Putamen (tissue), 1 donor: ENCODE results near the gene EYA2.

Source experiments
- DNase-seq: peaks from one replicate; pipeline ENCODE4 v3.0.0-alpha.2; 2016; ENCODE audit warnings: low spot score

EYA2 gene

DNA sequence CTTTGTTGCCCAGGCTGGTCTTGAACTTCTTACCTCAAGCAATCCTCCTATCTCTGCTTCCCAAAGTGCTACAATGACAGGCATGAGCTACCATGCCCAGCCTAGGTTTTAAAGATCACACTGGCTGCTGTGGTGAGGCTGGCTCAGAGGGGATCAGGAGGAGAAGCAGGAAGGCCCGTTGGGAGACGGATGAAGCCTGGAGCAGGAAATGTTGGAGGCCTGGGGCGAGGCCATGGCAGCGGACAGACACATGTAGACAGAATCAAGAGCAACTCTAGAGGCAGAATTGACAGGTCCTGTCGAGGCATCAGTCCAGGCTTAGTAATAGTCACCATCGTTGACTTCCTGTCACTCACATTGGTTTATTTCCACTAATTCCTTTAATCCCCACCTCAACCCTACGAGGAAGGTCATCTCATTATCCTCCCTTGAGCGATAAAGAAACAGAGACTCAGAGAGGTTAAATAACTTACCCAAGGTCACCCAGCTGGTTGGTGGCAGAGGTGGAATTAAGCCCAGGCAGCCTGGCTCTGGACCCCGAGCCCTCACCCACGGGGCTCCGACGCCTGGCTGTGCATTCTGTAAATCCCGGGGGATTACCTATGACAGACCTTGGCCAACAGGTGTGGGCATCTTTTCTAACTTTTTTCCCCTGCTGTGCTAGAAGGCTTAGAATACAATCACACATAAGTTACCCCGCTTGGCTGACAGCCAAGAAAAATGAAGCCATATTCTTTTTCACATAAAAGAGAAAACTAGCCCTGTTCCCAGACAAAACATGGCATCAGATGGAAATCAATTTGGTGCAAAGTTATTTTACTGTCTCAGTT, 113.4 kb downstream of the EYA2 start:
- no peak for DNase-seq

DNA sequence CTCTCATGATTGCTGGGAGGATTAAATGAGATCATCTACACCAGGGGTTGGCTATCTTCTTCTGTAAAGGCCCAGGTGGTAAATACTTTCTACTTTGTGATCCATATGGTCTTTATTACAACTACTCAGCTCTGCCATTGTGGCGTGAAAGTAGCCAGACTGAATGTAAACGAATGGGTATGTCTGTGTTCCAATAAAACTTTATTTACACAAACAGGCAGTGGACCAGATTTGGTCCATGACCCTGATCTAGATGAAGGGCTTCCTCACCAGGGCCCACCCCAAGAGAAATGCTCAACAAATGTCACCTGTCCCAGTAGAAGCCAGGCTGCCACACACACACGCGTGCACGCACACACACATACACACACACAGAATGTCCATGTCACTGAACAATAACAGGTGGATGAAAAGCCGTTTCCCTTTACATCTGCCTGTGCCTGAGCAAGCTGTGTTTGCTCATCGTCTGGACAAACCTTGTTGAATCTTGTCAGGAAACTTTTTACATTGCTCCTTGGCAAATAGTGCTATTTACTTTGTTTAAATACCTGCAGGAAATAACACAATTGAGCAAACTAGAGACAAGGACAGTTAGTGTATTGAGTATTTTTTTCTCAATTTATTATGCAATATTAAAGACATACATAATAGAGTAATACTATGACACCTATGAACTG, 114.3 kb downstream of the EYA2 start:
- no peak for DNase-seq

DNA sequence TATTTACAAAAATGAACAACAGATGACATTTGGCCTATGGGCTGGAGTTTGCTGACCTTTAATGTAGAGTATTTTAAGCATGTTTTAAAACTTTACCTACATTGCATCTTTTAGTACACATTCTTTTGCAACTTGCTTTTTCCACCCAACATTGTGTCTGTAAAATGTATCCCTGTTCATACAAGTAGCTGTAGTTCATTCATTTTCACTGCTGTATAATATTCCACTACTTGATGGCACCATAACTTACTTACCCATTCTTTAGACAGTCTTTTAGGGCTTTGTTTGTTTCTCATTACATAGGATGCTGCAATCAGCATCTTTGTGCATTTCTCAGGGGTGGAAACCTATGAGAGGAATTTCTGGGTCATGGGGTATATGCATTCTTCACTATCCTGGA, 115.1 kb downstream of the EYA2 start:
- DNase-seq, result no peak

GRCh38 chr20:47011984-47012383, 117.3 kb downstream of the EYA2 start:
- no peak for DNase-seq

- no peak for DNase-seq
These were observed 119.0 kb downstream of the EYA2 start for GRCh38 chr20:47013606-47014005.

DNA sequence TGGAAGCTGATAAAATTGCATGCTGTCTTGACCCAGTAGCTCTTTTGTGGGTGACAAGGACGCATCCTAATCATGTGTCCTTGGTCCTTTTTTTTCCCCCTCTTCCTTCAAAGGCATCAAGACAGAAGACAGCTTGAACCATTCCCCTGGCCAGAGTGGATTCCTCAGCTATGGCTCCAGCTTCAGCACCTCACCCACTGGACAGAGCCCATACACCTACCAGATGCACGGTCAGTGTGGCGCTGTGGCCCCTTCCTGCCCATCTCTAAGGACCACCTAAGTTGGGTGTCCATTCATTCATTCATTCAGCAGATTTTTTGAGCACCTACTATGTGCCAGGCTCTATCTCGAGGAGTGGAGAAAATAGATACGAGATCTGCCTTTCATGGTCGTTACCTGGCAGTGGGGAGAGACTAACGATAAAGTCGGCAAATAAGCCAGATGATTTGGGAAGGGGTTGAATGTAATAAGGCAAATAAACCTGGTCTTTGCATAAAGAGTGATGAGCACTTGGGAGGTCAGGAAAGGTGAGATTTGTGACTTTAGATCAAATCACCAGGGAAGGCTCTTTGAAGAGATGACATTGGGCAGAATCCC, 121.5 kb downstream of the EYA2 start:
- DNase-seq, result no peak

DNA sequence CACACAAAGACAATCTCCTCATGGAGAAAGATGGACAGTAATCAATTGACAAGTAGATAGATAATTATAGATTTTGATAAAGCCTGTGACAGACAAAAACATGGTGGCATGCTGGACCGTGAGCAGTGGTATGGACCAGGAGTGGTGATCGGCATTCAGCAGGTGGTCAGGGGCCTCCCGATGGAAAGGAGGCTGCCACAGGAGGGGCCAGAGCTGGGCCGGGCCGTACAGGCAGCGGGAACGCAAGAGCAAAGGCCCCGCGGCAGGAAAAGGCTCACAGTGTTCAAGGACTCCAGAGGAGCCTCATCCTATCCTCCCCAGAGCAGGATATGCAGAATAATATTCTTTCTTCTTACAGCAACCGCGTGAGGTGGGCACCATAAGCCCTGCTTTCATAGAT, 123.7 kb downstream of the EYA2 start:
- DNase-seq, result no peak

GRCh38 chr20:47019121-47019824, 124.6 kb downstream of the EYA2 start:
- no peak for DNase-seq

- no peak for DNase-seq
These were observed 125.6 kb downstream of the EYA2 start for GRCh38 chr20:47020231-47020630.

DNA sequence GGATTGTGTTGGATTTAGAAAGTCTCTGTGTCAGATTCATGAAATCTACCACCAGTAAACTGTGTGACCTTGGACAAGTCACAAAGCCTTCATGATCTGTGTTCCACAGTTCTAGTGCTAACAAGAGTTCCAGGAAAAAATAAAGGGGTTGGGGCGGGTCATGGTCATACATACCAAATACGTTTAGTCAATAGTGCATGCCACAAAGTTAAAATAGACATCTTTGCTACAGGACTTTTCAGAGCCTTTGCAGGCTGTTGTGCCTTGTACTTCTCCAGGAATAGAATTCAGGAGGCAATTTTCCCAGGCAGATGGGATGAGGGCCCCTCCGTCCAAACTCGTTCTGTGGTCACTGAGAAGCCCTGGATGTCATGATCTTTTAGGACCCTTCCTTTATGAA, 127.2 kb downstream of the EYA2 start:
- no peak for DNase-seq

GRCh38 chr20:47024461-47024937, 129.9 kb downstream of the EYA2 start:
- DNase-seq, result no peak

DNA sequence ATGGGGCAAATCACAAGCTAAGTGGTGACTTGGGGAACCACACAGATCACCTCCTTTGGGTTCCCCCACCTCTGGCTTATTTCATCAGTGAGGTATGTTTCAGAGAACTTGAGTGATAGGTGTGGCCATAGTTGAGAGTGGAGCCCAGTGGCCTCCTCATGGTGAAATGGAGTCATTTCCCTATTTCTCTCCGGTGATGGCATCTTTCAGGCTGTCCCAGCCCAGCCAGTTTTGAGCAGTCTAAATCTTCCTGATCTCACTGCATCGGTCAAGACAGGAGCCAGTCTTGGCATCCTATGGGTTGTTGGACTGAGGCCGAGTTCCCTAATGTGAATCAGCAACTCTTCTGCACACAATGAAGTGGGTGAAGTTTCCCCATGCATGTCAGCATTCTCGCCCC, 132.4 kb downstream of the EYA2 start:
- no peak for DNase-seq

DNA sequence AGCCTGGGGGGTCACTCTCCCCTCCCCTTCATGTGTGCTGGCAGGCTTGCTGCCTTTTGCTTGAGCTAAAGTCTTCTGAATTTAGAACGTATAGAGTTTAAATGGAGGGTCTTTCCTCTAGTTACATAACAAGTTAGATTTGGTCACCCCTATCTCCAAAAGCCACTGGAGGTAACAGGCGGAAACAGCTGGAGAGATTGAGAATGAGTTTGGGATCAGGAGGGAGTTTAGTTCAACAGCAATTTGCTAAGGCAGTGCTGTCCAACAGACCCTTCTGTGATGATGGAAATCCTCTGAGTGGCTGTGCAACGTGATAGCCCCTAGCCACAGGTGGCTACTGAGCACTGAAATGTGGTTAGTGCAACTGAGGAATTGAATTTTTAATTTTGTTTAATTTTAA, 132.8 kb downstream of the EYA2 start:
- DNase-seq, result no peak

- no peak for DNase-seq
These were observed 133.8 kb downstream of the EYA2 start for GRCh38 chr20:47028487-47028886.

DNA sequence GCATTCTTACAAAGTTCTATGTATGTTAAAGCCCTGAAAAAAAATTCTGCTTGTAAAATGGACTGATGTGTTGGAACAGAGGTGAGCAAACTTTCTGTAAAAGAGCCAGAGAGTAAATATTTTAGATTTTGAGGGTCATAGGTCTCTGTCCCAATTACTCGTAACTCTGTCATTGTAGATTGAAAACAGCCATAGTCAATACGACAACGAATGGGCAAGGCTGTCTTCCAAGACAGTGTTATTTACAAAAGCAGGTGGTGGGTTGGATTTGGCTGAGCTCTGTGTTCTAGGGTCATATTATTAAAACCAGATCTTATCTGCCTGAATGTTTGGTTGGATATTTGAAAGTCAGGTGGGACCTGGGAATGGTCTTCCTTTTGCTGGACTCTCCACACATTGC, 135.2 kb downstream of the EYA2 start:
- no peak for DNase-seq

DNA sequence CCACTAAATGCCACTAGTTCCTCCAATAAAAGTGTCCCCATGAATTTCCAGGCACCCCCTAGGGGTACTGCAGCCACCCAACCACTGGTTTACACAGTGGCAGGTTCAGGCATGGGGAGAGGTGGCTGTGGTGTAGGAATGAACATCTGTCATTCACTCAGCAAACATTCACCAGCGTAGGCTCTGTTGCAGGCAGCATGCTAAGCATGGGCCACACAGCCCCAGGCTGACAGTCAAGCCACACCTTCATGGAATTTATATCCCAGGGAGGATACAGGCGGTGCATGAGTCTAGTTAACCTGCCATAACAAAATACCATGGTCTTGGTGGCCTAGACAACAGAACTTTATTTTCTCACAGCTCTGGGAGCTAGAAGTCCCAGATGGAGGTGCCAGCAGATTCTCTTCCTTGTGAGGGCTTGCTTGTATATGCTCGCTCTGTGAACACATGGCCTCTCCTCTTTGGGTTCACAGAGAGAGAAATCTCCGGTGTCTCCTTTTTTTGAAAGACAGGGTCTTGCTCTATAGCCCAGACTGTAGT, 135.7 kb downstream of the EYA2 start:
- DNase-seq, result no peak

DNA sequence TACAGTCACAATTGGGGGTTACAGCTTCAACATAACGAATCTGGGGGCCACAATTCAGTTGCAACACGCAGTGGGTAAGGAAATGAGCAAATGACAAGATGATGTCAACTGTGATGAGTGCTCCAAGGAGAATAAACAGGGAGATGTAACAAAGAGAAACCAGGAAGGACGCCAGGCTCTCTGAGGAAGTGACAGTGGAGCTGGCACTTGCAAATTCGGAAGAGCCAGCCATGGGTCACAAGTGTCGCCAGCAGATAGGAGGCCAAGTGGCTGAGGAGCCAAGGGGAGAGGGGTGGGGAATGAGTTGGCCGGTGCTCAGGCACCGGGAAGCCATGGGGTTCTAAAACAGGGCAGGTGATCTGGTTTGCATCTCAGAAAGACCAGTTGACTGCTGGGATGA, 136.4 kb downstream of the EYA2 start:
- no peak for DNase-seq

DNA sequence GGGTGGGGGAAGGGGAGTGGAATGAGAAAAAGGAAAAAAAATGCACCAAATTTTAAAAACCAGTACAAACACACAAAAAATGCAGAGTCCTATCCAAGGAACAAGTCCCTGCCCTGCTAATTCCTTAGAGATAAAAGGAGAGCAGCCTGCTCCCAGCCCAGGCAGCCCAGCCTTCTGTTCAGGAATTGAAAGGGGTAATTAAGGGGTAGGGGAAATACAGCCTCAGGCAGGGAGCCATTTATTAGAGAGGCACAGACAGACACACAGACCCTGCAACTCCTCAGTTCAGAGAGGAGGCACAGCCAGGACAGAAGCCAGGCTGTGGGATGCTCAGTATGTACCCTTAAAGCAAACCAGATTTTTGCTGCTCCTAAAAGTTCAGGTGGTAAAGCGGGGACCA, 137.2 kb downstream of the EYA2 start:
- no peak for DNase-seq

DNA sequence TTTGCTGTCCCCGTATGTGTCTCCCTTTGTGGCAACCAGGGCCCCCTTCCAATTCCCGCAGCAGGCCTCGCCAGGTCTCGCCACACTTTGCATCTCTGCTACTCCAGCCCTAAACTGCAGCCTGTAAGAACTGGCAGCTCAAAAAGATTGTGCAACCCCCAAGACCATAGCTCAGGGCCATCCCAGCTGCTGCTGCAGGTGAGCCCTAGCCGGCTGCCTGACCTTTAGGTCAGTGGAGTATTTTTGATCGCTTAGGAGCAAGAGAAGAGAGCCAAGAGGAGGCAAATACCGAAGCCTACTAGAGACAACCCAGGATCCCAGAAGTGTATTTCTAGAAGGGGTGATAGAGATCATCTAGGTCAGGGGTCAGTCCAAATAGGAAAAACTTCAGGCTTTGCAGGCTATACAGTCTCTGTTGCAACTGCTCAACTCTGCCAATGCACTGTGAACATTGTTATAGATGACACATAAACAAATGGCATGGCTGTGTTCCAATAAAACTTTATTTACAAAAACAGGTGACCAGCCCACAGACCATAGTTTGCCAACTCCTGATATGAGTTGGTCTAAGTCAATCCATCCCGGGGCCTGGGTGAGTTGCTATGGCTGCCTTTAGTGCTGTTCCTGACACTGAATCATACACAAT, 138.4 kb downstream of the EYA2 start:
- DNase-seq, result no peak

DNA sequence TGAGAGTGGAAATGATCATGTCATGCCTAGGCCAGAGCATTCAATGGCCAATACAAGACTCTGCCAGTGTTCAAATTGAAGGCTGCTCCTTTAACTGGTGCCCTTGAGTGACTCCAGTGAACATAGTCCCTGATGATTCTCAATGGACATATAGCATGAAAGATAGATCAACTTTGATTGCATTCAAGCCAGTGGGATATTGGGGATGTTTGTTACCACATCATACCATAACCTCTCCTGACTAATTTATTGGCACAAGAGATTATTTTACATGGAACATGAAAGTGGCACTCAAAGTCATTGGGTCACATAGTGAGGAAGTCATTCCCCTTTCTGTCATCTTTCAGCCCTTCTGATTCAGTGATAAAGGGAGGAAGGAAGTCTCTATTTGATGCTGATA, 139.0 kb downstream of the EYA2 start:
- DNase-seq, result no peak

- no peak for DNase-seq
These were observed 140.5 kb downstream of the EYA2 start for GRCh38 chr20:47035026-47035590.
